Mesothelial cell of epicardium (in vitro differentiated cells): ENCODE data around the gene WDR86. TPM values are rescaled to one million over a fixed set of nuclear protein-coding genes. Genes with fewer than 3 reads are reported as not detected.

Source experiments
- DNase-seq, 2 experiments: peaks; one replicate each; pipeline ENCODE4 v3.0.0; 2021; ENCODE audit warnings: low spot score in 2 of 2; ENCODE audit not compliant: unreplicated experiment in 2 of 2
- H3K27ac Mint-ChIP-seq: 2 replicates; pipeline ENCODE4 v1.8.0; 2021; ENCODE audit warnings: mixed read lengths
- H3K27me3 Mint-ChIP-seq: 2 replicates; pipeline ENCODE4 v1.8.0; 2021; ENCODE audit warnings: low read depth, mixed read lengths
- H3K36me3 Mint-ChIP-seq: 2 replicates; pipeline ENCODE4 v1.8.0; 2021; ENCODE audit warnings: mixed read lengths
- H3K4me1 Mint-ChIP-seq: 2 replicates; pipeline ENCODE4 v1.8.0; 2021; ENCODE audit warnings: mixed read lengths
- H3K4me3 Mint-ChIP-seq: 2 replicates; pipeline ENCODE4 v1.8.0; 2021; ENCODE audit warnings: mild to moderate bottlenecking, moderate library complexity, mixed read lengths
- H3K9me3 Mint-ChIP-seq: 2 replicates; pipeline ENCODE4 v1.8.0; 2021; ENCODE audit warnings: mixed read lengths
- total RNA-seq: library from RNA; stranded (reverse); gene quantifications from 3 replicates; pipeline ENCODE4 v1.2.1, GENCODE V29; 2021
- TF ChIP-seq, protein P1 (sequence below): fragments of 200-600 bp; sonication (generic); IDR thresholded peaks from one replicate; pipeline ENCODE4 v1.5.0; 2021; ENCODE audit warnings: antibody characterized with exemption; ENCODE audit not compliant: unreplicated experiment

The WDR86 gene
- total RNA-seq, 1 donor from 2014 or later, result 274 TPM

DNA sequence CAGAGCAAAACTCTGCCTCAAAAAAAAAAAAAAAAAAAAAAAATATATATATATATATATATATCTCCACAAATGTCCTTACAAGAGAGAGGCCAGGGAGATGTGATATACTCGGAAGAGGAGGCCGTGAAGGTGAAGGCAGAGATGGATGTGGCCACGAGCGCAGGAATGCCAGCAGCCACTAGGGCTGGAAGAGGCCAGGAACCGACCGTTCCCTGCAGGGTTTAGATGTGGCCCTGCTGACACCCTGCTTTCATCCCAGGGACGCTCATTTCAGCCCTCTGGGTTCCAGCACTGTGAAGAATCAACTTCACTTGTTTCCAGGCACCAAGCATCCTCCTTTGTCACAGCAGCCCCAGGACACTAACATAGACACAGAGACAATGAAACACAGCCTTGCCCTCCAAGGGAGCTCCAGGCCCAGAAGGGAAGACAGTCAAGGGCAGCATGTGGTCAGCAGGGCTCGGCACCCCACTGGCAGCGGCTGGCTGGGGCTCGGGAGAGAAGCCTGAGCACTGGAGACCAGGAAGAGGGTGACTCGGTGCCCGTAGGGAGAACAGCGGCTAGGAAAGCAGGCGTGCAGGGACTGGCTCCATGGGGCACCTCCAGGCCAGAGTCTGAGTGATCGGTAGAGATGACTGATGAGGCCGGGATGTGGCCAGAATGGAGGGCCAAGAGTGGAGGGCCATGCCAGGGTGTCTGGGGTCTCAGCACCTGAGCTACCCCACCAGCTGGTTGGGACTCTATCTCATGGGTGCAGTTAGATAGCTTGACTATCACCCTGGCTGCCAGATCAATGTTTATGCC, 7.6 kb downstream of the WDR86 start:
- H3K36me3 Mint-ChIP-seq, result peaks cover 21% of the 10 kb centered on the region
- H3K4me3 Mint-ChIP-seq, result no peak overlapping the region
- peak overlapping the region; percentile 85 for H3K27ac Mint-ChIP-seq
- no peaks in the 10 kb centered on the region for H3K27me3 Mint-ChIP-seq
- DNase-seq, result no peak
- peaks cover 65% of the 10 kb centered on the region for H3K4me1 Mint-ChIP-seq
- TF ChIP-seq, protein P1, sequence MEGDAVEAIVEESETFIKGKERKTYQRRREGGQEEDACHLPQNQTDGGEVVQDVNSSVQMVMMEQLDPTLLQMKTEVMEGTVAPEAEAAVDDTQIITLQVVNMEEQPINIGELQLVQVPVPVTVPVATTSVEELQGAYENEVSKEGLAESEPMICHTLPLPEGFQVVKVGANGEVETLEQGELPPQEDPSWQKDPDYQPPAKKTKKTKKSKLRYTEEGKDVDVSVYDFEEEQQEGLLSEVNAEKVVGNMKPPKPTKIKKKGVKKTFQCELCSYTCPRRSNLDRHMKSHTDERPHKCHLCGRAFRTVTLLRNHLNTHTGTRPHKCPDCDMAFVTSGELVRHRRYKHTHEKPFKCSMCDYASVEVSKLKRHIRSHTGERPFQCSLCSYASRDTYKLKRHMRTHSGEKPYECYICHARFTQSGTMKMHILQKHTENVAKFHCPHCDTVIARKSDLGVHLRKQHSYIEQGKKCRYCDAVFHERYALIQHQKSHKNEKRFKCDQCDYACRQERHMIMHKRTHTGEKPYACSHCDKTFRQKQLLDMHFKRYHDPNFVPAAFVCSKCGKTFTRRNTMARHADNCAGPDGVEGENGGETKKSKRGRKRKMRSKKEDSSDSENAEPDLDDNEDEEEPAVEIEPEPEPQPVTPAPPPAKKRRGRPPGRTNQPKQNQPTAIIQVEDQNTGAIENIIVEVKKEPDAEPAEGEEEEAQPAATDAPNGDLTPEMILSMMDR, result no peak
- no peaks in the 10 kb centered on the region for H3K9me3 Mint-ChIP-seq

GRCh38 chr7:151400626-151401315, 9.1 kb downstream of the WDR86 start:
- Mint-ChIP-seq H3K4me1 (peaks cover 51% of the 10 kb centered on the region), H3K27me3 (no peaks in the 10 kb centered on the region), H3K9me3 (no peaks in the 10 kb centered on the region), H3K36me3 (peaks cover 25% of the 10 kb centered on the region), H3K4me3 (no peak overlapping the region), H3K27ac (peak overlapping the region; percentile 57)
- TF ChIP-seq, protein P1, result no peak
- no peak for DNase-seq

DNA sequence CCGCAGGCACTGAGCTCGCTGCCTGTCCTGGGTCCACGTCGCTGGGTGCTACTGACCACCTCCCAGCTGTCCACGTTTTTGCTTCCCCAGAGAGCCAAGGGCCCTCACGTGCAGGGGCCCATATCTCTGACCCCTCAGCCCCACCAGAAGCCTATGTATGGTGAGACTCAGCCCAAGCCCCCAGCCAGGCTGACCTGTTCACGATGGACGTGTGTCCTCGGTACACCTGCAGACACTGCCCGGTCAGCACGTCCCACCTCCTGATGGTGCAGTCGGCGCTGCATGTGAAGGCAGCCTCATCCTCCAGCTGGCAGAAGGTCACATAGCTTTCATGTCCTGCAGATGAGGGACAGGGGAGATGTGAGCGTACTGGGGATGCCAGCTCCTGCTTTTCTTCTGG, 9.9 kb downstream of the WDR86 start:
- no peak overlapping the region for H3K4me3 Mint-ChIP-seq
- H3K27me3 Mint-ChIP-seq, result no peaks in the 10 kb centered on the region
- H3K27ac Mint-ChIP-seq, result peak overlapping the region; percentile 73
- H3K4me1 Mint-ChIP-seq, result peaks cover 45% of the 10 kb centered on the region
- TF ChIP-seq, protein P1, result no peak
- no peak for DNase-seq
- peaks cover 28% of the 10 kb centered on the region for H3K36me3 Mint-ChIP-seq
- H3K9me3 Mint-ChIP-seq, result no peaks in the 10 kb centered on the region

- Mint-ChIP-seq H3K27ac (peak overlapping the region; percentile 73), H3K27me3 (no peaks in the 10 kb centered on the region), H3K36me3 (peaks cover 28% of the 10 kb centered on the region), H3K9me3 (no peaks in the 10 kb centered on the region), H3K4me1 (peaks cover 39% of the 10 kb centered on the region), H3K4me3 (no peak overlapping the region)
- no peak for DNase-seq
- TF ChIP-seq, protein P1, result no peak
These were observed 10.6 kb downstream of the WDR86 start for GRCh38 chr7:151399305-151399601.

DNA sequence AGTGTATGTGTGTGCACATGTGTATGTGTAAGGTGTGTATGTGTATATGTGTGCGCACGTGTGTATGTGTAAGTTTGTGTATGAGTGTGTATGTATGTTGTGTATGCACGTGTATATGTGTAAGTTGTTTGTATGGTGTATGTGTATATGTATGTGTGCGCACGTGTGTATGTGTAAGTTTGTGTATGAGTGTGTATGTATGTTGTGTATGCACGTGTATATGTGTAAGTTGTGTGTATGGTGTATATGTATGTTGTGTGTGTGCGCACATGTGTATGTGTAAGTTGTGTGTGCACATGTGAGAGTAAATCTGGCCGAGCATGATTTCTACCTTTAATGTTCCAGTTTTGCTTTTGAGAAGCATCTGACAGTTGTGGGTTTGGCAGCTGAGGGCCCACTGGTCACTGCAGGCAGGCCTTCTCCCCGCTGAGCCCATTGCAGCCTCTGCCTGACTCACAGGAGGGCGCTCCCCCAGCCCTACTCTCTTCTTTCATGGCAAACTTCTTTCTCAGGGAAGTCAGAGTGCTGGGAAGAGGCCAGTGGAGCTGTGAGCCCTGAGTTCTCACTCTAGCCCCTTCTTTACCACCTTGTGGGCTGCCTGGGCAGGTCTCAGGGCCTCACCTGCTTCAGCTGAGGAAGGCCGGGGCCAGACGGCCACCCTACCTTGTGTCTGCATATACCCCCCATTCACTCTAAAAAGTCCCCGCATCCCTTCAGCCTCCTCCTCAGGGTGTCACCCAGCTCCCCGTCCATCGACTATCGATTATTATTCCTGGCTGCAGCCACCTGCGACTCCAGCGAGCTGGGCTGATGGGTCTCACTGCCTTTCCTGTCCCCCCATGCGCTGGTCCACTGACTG, 11.2 kb downstream of the WDR86 start:
- no peak overlapping the region for H3K4me3 Mint-ChIP-seq
- TF ChIP-seq, protein P1, result no peak
- H3K9me3 Mint-ChIP-seq, result no peaks in the 10 kb centered on the region
- DNase-seq, result no peak
- H3K27ac Mint-ChIP-seq, result peak overlapping the region; percentile 73
- no peaks in the 10 kb centered on the region for H3K27me3 Mint-ChIP-seq
- H3K36me3 Mint-ChIP-seq, result peaks cover 32% of the 10 kb centered on the region
- H3K4me1 Mint-ChIP-seq, result peaks cover 38% of the 10 kb centered on the region
